Ascending aorta (tissue), 2 donors: ENCODE results near the gene BRMS1L. TPM values are rescaled to one million over a fixed set of nuclear protein-coding genes. Genes with fewer than 3 reads are reported as not detected.

ENCODE experiments used
- DNase-seq, 2 donors: peaks; one replicate each; pipeline ENCODE4 v3.0.0-alpha.2; 2019; ENCODE audit warnings: low spot score in 2 of 2
- H3K27ac ChIP-seq, 2 donors: fragments of 200-600 bp; sonication (generic); one replicate each; pipeline ENCODE4 v1.5.1; 2016 to 2017; ENCODE audit warnings: mild to moderate bottlenecking in 1 of 2
- H3K27me3 ChIP-seq: fragments of 200-600 bp; sonication (generic); one replicate; pipeline ENCODE4 v1.5.1; 2017
- H3K36me3 ChIP-seq, 2 donors: fragments of 200-600 bp; sonication (generic); one replicate each; pipeline ENCODE4 v1.5.1; 2016
- H3K4me1 ChIP-seq, 2 donors: fragments of 200-600 bp; sonication (generic); one replicate each; pipeline ENCODE4 v1.5.1; 2016 to 2017; ENCODE audit warnings: mild to moderate bottlenecking in 1 of 2
- H3K4me3 ChIP-seq, 2 donors: fragments of 200-600 bp; sonication (generic); one replicate each; pipeline ENCODE4 v1.5.1; 2016 to 2017; ENCODE audit warnings: mild to moderate bottlenecking in 1 of 2
- H3K9me3 ChIP-seq, 2 donors: fragments of 200-600 bp; sonication (generic); one replicate each; pipeline ENCODE4 v1.5.1; 2016
- intact Hi-C: fragments of 100-400 bp; cut with DNase I; formaldehyde crosslinking; loops from one replicate; pipeline ENCODE4 v1.15.1; 2023
- total RNA-seq: library from RNA; depleted of rRNA; stranded (reverse); fragments of >200 nt; gene quantifications from one replicate; pipeline ENCODE4 v1.1.0, GENCODE V29; 2016
- TF ChIP-seq, protein P1 (sequence below), 3 experiments: fragments of 200-600 bp in 2 of 3; fragments of 450-650 bp in 1 of 3; sonication (generic) in 2 of 3; IDR thresholded peaks; one replicate each; pipeline ENCODE4 v1.5.1; 2016 to 2019; ENCODE audit warnings: antibody characterized with exemption in 3 of 3, mild to moderate bottlenecking in 1 of 3, moderate library complexity in 1 of 3

The BRMS1L gene
- total RNA-seq, 1 donor from 2014 or later = 7.7 TPM

DNA sequence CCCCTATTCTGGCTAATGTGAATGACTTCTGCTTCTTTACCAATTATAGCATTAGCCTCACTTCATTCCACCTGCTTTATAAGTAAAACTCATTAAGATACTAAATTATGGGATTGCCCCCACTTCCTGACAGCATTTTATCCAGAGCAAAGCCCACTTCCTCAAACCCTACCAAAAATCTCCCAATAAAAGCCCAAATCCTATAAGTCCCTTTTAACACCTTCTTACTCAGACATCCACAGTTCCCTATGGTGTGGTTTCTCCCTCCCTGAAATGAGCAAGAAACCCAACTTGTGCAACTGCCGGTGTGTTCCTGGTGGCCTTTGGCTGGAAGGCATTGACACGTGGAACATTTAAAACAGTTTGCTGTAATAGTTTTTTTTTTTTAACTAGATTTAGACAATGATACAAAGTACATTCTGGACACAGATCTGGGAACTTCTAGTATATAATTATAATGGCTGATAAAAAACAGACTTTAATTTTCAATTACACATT is 53.1 kb downstream of the BRMS1L start:
- DNase-seq = no peak
- Histone ChIP-seq H3K27me3 (no peaks in the 10 kb centered on the region), H3K27ac (peak overlapping the region; percentile 4 to 50), H3K36me3 (no peaks in the 10 kb centered on the region), H3K4me3 (no peak overlapping the region), H3K4me1 (peaks cover 0 to 9% of the 10 kb centered on the region in 2 donors), H3K9me3 (no peaks in the 10 kb centered on the region)
- intact Hi-C loops = no loop called here
- TF ChIP-seq, protein P1, sequence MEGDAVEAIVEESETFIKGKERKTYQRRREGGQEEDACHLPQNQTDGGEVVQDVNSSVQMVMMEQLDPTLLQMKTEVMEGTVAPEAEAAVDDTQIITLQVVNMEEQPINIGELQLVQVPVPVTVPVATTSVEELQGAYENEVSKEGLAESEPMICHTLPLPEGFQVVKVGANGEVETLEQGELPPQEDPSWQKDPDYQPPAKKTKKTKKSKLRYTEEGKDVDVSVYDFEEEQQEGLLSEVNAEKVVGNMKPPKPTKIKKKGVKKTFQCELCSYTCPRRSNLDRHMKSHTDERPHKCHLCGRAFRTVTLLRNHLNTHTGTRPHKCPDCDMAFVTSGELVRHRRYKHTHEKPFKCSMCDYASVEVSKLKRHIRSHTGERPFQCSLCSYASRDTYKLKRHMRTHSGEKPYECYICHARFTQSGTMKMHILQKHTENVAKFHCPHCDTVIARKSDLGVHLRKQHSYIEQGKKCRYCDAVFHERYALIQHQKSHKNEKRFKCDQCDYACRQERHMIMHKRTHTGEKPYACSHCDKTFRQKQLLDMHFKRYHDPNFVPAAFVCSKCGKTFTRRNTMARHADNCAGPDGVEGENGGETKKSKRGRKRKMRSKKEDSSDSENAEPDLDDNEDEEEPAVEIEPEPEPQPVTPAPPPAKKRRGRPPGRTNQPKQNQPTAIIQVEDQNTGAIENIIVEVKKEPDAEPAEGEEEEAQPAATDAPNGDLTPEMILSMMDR (IDR thresholded peaks at IDR 0.05) = peak in 1 of 3 experiments; percentile 4

- TF ChIP-seq, protein P1 (IDR thresholded peaks at IDR 0.05) = peak in 2 of 3 experiments; percentile 31 to 51
- DNase-seq = no peak
- H3K27me3 ChIP-seq = no peaks in the 10 kb centered on the region
- no peaks in the 10 kb centered on the region for H3K36me3 ChIP-seq
- no peak overlapping the region for H3K27ac ChIP-seq
- no peaks in the 10 kb centered on the region for H3K9me3 ChIP-seq
- H3K4me3 ChIP-seq = no peak overlapping the region
- intact Hi-C loops = loop anchor here (10.0 kb wide), 1 partner anchor 495 kb away; no protein-coding TSS in a partner anchor
- peaks cover 0 to 9% of the 10 kb centered on the region in 2 donors for H3K4me1 ChIP-seq
Measured at GRCh38 chr14:35879654-35880249, 53.6 kb downstream of the BRMS1L start.

DNA sequence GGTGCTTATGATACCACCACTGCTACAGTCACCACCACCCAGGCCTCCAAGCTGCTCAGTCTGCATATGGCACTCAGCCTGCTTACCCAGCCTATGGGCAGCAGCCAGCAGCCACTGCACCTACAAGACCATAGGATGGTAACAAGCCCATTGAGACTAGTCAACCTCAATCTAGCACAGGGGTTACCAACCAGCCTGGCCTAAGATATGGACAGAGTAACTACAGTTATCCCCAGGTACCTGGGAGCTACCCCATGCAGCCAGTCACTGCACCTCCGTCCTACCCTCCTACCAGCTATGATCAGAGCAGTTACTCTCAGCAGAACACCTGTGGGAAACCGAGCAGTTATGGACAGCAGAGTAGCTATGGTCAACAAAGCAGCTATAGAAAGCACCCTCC is 55.1 kb downstream of the BRMS1L start:
- no peak overlapping the region for H3K27ac ChIP-seq
- no peak for DNase-seq
- H3K36me3 ChIP-seq = no peaks in the 10 kb centered on the region
- intact Hi-C loops = loop anchor here (10.0 kb wide), 1 partner anchor 494 kb away; no protein-coding TSS in a partner anchor
- H3K27me3 ChIP-seq = no peaks in the 10 kb centered on the region
- H3K4me1 ChIP-seq = peaks cover 0 to 9% of the 10 kb centered on the region in 2 donors
- no peaks in the 10 kb centered on the region for H3K9me3 ChIP-seq
- no peak overlapping the region for H3K4me3 ChIP-seq
- TF ChIP-seq, protein P1 (IDR thresholded peaks at IDR 0.05) = no peak

DNA sequence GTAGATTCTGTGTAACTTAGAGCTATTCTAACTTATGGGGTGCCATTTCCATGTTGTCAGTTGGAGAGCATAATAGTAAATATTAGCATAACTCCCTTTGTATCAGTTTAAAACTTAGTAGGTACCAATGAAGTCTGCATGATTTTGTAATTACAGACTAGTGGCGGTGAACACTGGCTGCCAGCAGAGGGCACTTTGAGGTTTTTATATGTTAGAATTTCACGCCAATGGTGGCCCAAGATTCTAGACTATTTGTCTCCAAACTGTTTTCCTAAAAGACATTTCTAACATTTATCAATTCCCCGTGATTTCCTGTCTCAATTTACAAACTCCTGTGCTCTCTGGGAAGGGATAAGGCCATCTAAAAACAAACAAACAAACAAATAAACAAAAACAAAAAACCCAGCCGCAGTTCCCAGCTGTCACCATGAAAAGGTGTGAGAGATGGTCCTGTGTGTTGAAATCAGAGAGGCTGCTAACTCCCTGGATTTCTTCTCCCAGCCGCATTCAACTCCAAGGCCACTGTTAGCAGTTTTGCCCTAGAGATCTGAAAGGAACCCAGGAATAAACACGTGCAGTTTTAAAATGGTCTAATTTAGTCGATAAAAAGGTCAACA is 57.6 kb downstream of the BRMS1L start:
- DNase-seq = no peak
- H3K9me3 ChIP-seq = no peaks in the 10 kb centered on the region
- TF ChIP-seq, protein P1 (IDR thresholded peaks at IDR 0.05) = peak in 2 of 3 experiments; percentile 53 to 58
- peaks cover 0 to 5% of the 10 kb centered on the region in 2 donors for H3K4me1 ChIP-seq
- intact Hi-C loops = loop anchor here (10.0 kb wide), 1 partner anchor 491 kb away; no protein-coding TSS in a partner anchor
- no peaks in the 10 kb centered on the region for H3K27me3 ChIP-seq
- H3K36me3 ChIP-seq = no peaks in the 10 kb centered on the region
- no peak overlapping the region for H3K27ac ChIP-seq
- H3K4me3 ChIP-seq = no peak overlapping the region

DNA sequence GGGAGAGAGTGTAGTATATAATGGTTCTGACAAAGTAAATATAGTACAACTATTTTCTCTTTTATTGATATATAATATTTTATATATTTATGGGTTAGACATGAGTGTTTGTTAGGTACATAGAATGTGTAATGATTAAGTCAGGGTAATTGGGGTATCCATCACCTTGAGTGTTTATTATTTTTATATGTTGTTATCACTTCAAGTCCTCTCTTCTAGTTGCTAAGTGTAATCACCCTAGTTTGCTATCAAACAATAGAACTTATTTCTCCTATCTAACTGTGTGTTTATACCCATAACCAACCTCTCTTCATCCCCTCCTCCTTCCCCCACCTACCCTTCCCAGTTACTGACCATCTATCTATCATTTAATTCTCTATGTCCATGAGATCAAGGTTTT is 64.2 kb downstream of the BRMS1L start:
- intact Hi-C loops = no loop called here
- no peaks in the 10 kb centered on the region for H3K27me3 ChIP-seq

More for the DNA sequence above, 64.2 kb downstream of the BRMS1L start:
- Histone ChIP-seq H3K27ac (no peak overlapping the region), H3K9me3 (peaks cover 0 to 7% of the 10 kb centered on the region in 2 donors), H3K4me1 (no peaks in the 10 kb centered on the region), H3K4me3 (no peak overlapping the region), H3K36me3 (no peaks in the 10 kb centered on the region)
- DNase-seq = no peak
- TF ChIP-seq, protein P1 (IDR thresholded peaks at IDR 0.05) = no peak
